NCI-H460 (cell line): Measurements from ENCODE around the gene EFNA4. TPM values are rescaled to one million over a fixed set of nuclear protein-coding genes. Genes with fewer than 3 reads are reported as not detected.
A peak's percentile ranks its signal among the peaks of the same experiment; 100 is the strongest.

Source experiments
- DNase-seq: peaks from one replicate; pipeline ENCODE4 v3.0.0-alpha.2; 2016; ENCODE audit warnings: low read depth; ENCODE audit errors: extremely low read depth
- polyA plus RNA-seq: library from polyadenylated mRNA; depleted of rRNA; stranded (reverse); fragments of >200 nt; gene quantifications from 2 replicates; pipeline ENCODE4 v1.2.3, GENCODE V29; 2014; cell fraction: nucleus; rRNA removed
- total RNA-seq: library from RNA; depleted of rRNA; stranded (reverse); fragments of >200 nt; shearing (Covaris generic); gene quantifications from 2 replicates; pipeline ENCODE4 v1.2.3, GENCODE V29; 2014; rRNA removed

The EFNA4 gene
- 12.1 TPM in 2 replicates for total RNA-seq
- polyA plus RNA-seq: 14.8 and 16.9 TPM in 2 replicates

GRCh38 chr1:155063550-155064110, at the start of gene EFNA4:
TSS of gene EFNA4 (plus strand) at chr1:155063740. CDS start at chr1:155063824, 84 bp downstream.
- DNase-seq: peak; percentile 88

DNA sequence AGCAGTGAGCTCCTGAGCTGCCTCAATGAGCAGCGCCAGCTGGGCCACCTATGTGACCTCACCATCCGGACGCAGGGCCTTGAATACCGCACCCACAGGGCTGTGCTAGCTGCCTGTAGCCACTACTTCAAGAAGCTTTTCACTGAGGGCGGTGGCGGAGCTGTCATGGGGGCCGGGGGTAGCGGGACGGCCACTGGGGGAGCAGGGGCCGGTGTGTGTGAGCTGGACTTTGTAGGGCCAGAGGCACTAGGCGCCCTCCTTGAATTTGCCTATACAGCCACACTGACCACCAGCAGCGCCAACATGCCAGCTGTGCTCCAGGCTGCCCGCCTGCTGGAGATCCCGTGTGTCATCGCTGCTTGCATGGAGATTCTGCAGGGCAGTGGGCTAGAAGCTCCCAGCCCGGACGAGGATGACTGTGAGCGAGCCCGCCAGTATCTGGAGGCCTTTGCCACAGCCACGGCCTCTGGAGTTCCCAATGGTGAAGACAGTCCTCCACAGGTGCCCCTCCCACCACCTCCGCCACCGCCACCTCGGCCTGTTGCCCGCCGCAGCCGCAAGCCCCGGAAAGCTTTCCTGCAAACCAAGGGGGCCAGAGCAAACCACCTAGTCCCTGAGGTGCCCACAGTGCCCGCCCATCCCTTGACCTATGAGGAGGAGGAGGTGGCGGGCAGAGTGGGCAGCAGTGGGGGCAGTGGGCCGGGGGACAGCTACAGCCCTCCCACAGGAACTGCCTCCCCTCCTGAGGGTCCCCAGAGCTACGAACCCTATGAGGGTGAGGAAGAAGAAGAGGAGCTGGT, 48.6 kb upstream of the EFNA4 start:
- no peak for DNase-seq

DNA sequence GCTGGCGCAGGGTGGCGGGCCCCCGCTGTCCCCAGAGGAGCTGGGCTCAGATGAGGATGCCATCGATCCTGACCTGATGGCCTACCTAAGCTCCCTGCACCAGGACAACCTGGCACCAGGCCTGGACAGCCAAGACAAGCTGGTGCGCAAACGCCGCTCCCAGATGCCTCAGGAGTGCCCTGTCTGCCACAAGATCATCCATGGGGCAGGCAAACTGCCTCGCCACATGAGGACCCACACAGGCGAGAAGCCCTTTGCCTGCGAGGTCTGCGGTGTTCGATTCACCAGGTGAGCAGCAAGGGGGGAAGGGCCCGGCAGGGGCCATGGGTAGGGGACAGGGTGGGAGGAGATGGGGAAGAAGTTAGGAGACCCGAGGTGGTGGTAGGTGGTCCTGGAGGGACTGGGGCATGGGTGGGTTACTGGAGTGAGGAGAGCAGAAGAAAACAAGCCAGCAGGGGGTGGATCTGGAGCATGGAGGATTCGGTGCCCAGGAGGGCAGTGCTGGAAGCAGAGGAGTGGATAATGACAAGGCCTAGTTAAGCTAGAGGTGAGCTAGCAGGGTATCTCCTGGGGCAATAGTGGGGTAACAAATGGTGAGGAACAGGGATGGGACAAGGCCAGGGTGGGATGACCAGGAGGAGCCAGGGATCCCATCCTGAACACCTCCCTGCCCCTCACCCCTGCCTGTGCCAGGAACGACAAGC, 47.9 kb upstream of the EFNA4 start:
- DNase-seq: no peak

- DNase-seq: no peak
These were observed 47.2 kb upstream of the EFNA4 start for GRCh38 chr1:155016231-155016831.

DNA sequence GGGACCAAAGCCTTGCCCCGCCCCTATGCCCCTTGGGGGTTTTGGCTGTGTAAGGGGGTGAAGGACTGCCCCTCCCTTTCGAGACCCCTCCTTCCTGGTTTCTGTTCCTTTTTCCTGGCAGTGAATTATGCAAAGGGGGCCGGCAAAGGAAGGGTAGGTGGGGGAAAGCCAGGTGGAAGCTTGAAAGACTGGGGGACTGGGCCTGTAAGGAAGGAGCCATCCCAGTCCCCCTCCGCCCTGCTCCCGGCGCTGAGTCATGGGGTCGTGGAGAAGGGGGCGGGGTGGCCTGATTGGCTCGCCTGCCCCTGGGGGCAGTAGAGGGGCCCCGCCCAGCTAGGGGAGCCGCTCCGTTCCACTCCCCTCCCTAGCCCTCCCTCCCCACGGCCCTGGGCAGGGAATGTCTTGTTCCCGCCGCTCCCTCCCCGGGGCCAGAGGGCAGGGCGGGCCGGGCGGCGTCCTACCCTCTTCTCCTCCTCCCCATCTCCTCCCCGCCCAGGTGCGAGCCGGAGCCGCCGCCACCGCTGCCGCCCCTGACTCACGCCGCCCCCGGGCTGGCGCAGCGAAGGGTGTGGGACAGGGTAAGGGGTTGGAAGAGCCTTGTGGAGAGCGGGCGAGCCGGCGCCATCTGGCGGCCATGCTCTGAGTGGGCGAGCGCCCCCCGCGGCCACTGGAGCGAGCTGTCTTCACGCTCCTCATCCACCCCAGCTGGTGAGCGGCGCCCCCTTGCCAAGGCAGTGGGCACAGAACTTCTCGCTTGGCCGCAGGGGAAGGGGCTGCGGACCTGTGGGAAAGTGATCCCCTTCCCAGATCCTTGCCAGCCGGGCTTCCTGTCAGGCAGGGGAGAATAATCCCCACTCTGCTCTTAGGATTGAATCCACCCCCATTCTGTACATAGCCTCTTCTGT, 46.2 kb upstream of the EFNA4 start:
- peak; percentile 97 for DNase-seq

- DNase-seq: no peak
These were observed 45.6 kb upstream of the EFNA4 start for GRCh38 chr1:155017946-155018316.

- DNase-seq: no peak
These were observed 44.8 kb upstream of the EFNA4 start for GRCh38 chr1:155018617-155019348.

- no peak for DNase-seq
These were observed 43.9 kb upstream of the EFNA4 start for GRCh38 chr1:155019377-155020245.

GRCh38 chr1:155022136-155022926, 41.2 kb upstream of the EFNA4 start:
- DNase-seq: no peak

- DNase-seq: no peak
These were observed 40.7 kb upstream of the EFNA4 start for GRCh38 chr1:155022927-155023236.

DNA sequence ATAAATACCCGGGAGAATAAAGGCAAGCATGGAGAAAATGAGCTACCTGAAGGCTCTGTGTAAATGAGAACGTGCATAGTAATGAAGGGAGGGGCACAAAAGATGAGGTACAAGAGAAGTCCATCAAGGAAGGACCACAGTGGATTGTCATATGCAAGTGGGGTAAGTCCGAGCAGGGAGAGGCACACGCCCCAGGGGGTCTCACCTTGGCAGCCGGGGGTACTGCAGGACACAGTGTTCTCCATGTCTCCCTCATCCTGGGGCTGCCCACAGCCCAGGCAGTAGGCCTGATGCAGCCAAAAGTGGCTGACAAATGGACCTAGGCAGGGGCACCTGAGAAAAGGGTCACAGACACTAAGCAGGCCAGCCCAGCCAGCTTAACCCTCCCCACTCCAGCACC, 39.9 kb upstream of the EFNA4 start:
- DNase-seq: no peak

- no peak for DNase-seq
These were observed 39.2 kb upstream of the EFNA4 start for GRCh38 chr1:155024315-155024714.

DNA sequence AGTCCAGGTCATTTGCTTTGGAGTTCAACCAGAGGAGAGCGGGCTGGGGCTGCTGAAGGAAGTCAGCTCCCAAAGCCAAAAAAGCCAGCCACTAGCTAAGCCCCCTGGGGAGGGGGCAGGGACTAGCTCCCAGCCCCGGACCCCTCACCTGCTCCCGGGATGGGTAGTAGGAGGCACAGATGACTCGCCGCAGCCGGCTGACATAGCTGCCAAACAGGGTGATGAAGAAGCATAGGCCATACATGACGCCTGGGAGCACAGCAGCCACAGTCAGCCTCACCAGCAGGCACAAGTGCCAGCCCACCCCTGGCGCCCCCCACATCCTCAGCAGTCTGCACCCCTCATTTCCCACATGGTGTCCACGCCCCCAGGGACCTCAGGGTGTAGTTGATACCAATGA, 37.4 kb upstream of the EFNA4 start:
- DNase-seq: no peak

DNA sequence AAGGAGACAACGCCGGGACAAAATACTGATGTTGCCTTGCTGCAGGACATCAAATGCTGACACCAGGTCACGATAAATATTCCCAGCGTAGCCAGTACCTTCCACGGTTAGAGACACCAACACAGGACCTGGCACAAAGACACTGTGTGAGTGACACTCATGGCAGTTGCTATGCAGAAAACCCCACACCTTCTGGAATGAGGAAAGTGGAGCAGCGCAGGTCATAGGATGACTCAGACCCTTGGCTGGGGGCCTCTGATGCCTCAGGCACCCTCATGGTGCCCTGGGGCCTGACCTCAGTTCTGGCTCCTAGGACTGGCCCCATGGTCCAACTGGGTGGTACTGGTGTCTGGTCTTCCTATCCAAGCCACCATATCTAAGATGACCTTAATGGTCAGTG, 37.0 kb upstream of the EFNA4 start:
- DNase-seq: no peak

DNA sequence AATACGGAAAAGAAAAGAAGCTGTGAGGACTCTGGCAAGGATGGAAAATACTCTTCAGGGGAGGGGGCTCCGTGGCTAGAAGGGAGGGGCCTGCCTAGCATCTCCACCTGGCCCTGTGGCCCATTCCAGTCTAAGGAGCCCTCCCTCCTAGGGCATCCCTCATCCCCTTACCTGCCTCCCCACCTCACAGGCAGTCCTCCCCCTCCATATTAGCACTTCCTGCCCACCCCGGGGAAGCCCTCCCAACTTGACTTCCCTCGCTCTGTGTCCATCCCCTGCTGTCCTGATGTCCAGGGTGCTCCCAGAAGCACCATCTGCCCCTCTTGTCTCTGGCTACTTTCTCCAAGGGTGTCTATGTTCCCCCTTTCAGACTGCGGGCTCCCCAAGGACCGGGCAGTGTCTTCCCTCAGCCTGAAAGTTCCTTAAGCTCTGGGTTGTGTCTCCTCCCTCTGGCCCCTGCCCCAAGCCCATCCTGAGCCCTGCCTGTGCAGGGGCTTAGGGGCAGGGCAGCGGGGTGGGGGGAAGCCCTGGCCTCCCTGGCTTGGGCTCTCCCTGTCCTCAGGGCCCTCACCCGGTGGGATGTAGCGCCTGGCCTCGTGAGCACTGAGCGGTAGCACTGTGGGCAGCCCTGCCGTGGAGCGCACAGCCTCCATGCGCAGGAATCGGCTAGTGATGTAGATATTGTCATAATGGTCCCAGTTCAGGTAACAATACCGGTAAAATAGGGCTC, 33.9 kb upstream of the EFNA4 start:
- DNase-seq: no peak

DNA sequence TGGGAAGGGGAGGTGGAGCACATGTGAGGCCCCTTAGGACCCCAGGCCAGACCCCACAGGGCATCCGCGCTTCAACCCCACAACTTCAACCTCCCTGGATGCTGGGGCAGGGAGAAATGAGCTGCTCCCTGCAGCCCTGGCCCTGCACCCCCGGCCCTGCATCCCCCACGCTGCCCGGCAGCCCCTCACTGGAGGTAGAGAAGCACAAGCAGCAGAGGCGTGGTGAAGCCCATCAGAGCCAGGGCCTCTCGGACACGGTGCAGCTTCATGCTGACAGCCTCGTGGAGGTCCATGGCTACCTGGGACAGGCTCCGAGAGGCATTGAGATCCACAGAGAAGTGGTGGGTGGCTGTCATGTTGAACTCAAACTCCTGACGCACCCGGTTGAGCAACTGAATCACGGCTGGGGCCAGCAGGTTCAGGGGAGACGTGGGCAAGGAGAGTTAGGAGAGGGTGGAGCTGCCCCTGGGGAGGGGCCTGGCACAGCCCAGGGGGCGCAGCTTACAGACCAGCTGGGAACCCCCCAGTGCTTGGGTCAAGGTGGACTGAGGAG, 33.2 kb upstream of the EFNA4 start:
- no peak for DNase-seq

- no peak for DNase-seq
These were observed 32.6 kb upstream of the EFNA4 start for GRCh38 chr1:155030899-155031298.
